ENCODE measurements around the gene SGSM1. TPM values are rescaled to one million over a fixed set of nuclear protein-coding genes. Genes with fewer than 3 reads are reported as not detected.
"Not testable (repeated sequence)": the region's sequence is repeated elsewhere in the genome, so short reads cannot be mapped to it uniquely, and the experiment has no call there.

Gene SGSM1
- total RNA-seq, 2 donors from 2014 or later = 16.1 to 24.8 TPM

- intact Hi-C loops (cut with DNase I) = loop anchor here (5.0 to 10.0 kb wide), 2 partner anchors 56 to 58 kb away; partner anchors contain the start of gene PIWIL3 (in 2 of the 2)
- no peak for DNase-seq
- ATAC-seq = no peak
These were observed 24.4 kb downstream of the SGSM1 start for GRCh38 chr22:24830205-24830979.

DNA sequence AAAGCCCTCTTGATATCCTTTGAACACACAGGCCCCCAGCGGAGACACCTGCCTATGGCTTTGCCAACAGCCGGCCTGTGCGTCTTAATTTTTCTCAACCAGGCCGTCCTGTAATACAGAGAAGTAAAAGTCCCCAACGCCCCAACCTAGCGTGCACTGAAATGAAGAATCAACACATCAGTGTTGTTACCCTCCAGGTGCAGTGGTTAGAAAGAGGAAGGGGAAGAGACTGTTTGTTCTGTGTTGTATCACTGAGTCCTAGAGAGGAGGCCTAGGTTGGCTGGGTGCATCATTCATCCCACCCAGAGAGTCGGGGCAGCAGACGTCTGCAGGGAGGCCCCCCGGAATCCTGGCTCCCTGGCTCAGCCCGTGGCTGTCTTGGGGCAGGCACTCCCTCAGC is 25.7 kb downstream of the SGSM1 start:
- ATAC-seq (no peak), DNase-seq (no peak)
- intact Hi-C loops (cut with DNase I) = loop anchor here (5.0 to 10.0 kb wide), 2 partner anchors 57 to 59 kb away; partner anchors contain the start of gene PIWIL3 (in 2 of the 2)

DNA sequence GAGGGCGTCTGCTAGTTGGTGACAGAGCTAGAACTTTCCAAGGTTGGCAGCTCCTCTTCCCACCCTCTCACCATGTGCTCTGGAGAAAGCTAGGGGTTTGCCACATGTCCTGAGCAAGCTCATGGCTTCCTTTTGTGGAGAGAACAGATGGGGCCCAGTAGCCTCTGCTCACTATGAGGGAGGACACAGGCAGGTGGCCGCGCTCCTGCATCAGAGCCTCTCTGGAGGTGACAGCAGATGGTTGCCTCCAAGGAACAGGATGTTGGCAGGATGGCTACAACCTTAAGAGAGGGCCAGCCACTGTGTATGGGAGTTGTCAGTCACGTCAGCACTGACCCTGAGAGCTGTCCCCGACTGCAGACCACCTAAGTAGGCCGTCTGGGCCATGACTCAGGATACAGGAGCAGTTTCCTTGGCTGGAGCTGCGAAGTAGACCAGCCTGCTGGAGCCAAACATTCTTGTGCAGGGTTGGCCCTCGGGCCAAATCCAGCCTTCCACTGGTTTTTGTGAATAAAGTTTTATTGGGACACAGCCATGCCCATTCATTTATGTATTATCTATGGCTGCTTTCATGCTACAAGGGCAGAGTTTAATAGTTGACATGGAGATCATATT is 28.0 kb downstream of the SGSM1 start:
- DNase-seq = no peak
- no peak for ATAC-seq
- intact Hi-C loops (cut with DNase I) = loop anchor here (5.0 to 10.0 kb wide), 2 partner anchors 59 to 62 kb away; partner anchors contain the start of gene PIWIL3 (in 2 of the 2)

DNA sequence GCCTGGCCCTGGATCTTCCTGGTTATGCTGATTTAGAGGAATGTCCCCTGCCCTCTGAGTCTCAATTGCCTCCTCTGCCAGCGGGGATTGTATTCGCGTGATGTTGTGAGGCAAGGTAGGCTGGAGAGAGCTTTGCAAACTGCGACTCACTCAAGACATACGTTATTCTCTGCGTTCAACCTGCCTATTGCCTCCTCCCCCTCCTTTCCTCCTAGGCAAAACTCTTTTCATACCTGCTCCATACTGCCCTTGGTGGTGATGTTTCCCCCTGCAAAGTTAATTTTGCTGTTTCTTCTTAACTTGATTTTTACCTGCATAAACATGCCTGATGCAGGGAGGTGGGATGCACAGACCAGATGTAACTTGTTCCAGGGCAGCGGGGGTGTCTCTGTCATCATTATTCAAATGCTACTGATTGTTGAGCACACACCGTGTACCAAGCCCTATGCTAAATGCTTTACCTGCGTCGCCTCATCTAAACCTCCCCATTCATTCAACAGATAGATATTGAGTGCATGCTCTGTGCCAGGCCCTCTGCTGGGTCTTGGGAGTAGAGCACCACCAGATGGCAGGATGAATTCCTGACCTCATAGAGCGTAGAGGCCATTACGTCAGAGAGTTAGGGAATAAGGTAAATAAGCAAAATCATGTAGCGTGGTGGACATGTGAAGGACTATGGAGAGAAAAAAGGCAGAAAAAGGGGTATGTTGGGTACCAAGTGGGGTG is 29.0 kb downstream of the SGSM1 start:
- intact Hi-C loops (cut with DNase I) = loop anchor here (5.0 to 10.0 kb wide), 2 partner anchors 60 to 63 kb away; partner anchors contain the start of gene PIWIL3 (in 2 of the 2)
- DNase-seq = no peak
- peak in 1 of 2 donors; percentile 57 for ATAC-seq

DNA sequence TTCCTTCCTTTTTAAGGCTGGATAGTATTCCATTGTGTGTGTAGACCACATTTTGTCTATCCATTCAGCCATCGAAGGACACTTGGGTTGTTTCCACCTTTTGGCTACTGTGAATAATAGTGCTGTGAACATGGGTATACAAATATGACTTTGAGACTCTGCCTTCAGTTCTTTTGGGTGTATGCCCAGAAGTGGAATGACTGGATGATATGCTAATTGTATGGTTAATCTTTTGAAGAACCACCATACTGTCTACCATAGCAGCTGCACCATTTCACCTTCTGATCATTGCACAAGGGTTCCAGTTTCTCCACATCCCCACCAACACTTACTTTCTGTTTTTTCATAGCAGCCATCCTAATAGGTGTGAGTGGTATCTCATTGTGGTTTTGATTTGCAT is 30.3 kb downstream of the SGSM1 start:
- intact Hi-C loops (cut with DNase I) = loop anchor here in 1 of 2 donors (10.0 kb wide), 1 partner anchor 61 kb away; the partner anchor contains the start of gene PIWIL3
- DNase-seq (no peak), ATAC-seq (peak in 1 of 2 donors; percentile 64)

DNA sequence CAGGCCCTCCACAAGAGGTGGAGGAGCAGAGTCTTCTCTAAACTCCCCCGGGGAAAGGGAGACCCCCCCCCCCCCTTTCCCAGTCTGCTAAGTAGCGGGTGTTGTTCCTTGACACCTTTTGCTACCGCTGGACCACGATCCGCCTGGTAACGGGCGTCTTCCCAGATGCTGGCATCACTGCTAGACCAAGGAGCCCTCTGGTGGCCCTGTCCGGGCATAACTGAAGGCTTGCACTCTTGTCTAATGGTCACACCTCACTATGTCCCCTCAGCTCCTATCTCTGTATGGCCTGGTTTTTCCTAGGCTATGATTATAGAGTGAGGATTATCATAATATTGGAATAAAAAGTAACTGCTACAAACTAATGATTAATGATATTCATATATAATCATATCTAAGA is 31.5 kb downstream of the SGSM1 start:
- not testable (repeated sequence) for ATAC-seq

GRCh38 chr22:24841261-24841660 is 35.2 kb downstream of the SGSM1 start:
- intact Hi-C loops (cut with DNase I) = no loop called here
- DNase-seq (no peak), ATAC-seq (no peak)

More for the DNA sequence above, 31.5 kb downstream of the SGSM1 start:
- DNase-seq = not testable (repeated sequence)
- intact Hi-C loops (cut with DNase I) = loop anchor here in 1 of 2 donors (10.0 kb wide), 1 partner anchor 63 kb away; the partner anchor contains the start of gene PIWIL3

- ATAC-seq (no peak), DNase-seq (no peak)
- intact Hi-C loops (cut with DNase I) = no loop called here
These were observed 37.0 kb downstream of the SGSM1 start for GRCh38 chr22:24843048-24843447.

- DNase-seq = peak; percentile 46
- intact Hi-C loops (cut with DNase I) = no loop called here
- peak; percentile 50 to 86 for ATAC-seq
These were observed 39.3 kb downstream of the SGSM1 start for GRCh38 chr22:24845041-24845898.

GRCh38 chr22:24847490-24847889 is 41.5 kb downstream of the SGSM1 start:
- no peak for DNase-seq
- no peak for ATAC-seq
- intact Hi-C loops (cut with DNase I) = no loop called here

- ATAC-seq (no peak), DNase-seq (no peak)
- intact Hi-C loops (cut with DNase I) = no loop called here
These were observed 42.7 kb downstream of the SGSM1 start for GRCh38 chr22:24848559-24849168.

- ATAC-seq (no peak), DNase-seq (no peak)
- intact Hi-C loops (cut with DNase I) = no loop called here
These were observed 49.8 kb downstream of the SGSM1 start for GRCh38 chr22:24855794-24856193.

DNA sequence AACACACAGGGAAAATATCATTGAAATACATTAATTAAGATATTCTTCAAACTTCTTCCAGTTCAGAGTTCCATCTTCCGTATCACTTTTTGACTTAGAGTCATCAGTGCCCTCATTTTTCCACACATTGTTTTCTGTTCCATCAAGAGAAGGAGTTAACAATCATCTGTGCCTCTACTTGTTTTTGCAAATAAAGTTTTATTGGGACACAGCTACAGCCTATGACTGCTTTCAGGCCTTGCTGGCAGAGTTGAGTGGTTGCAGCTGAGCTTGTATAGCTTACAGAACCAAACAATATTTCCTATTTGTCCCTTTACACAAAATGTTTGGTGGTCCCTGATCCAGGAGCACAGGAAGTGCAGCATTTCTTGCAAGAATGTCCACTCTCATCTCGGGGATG is 51.6 kb downstream of the SGSM1 start:
- DNase-seq (no peak), ATAC-seq (no peak)
- intact Hi-C loops (cut with DNase I) = no loop called here

DNA sequence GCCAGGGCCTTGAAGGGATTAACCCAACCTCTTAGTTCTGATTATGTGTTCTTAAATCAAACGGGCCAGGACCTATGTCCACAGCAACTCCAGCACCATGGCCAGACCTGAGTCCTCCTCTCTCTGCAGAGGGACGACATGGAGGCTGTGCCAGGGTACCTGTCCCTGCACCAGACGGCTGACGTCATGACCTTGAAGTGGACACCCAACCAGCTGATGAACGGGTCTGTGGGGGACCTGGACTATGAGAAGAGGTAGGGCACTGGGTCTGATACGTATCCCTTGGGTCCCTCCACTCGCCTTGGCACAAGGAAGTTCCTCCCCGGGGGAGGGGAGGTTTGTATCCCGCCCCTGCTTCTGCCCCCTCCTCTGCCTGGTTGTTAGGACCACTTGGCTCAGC is 53.6 kb downstream of the SGSM1 start:
- intact Hi-C loops (cut with DNase I) = no loop called here
- ATAC-seq (no peak), DNase-seq (no peak)

DNA sequence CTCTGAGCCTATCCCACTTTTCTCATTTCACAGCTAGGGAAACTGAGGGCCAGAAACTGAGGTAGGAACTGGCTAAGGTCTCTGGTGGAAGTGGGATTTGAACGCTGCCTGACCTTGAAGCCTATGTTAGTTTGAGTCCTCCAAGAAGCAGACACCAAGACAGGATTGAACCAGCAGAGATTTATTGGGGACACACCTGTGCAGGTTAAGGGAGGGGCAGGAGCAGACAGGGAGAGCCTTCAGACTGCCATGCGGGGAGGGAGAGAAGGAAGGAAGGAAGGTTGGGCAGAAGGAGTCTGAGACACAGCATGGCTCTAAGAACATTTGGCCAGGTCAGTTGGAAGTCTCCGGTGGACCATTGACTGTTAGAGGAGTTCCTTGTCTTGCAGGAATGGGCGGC is 59.5 kb downstream of the SGSM1 start:
- no peak for ATAC-seq
- DNase-seq = no peak
- intact Hi-C loops (cut with DNase I) = no loop called here

DNA sequence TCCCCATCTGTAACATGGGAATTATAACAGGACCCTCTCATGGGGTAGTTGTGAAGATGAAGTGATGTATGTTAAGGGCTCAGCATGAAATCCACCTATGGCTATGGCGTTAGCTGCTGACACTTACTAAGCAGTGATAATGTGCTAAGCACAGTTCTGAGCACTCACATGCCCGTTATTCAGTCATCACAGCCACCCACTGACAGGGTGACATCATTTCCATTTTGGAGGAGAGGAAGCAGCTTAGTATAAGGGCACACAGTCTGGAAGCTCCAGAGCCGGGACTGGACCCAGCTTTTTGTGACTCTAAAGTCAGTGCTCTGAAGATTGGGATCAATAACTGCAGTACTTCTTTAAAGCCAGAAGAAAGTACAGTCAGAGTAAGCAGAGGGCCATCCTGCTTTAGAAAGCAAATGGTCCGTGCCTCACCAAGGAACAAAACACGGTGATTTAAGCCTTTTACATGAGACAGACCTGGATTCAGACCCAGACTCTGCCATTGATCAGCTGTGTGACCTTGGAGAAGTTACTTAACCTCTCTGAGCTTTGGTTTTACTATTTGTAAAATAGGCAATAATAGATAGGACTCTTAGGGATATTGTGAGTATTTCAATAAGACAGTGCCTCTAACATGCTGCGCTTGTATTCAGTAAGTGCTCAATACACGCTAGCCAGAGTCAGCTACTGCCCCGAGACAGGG is 61.5 kb downstream of the SGSM1 start:
- ATAC-seq (peak in 1 of 2 donors; percentile 91), DNase-seq (no peak)
- intact Hi-C loops (cut with DNase I) = no loop called here

DNA sequence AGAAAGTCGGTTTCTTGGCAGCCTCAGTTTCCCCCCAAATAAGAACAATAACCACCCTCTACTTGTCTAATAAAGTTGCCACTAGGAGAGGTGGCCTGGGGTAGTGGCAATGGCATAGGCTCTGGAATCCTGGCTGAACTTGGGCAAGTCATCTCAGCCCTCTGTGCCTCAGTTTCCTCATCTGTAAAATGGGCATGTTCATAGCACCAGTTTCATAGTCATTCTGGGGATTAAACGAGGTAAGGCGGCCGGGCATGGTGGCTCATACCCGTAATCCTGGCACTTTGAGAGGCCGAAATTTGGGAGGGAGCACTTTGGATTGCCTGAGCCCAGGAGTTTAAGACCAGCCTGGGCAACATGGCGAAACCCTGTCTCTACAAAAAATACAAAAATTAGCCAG is 63.0 kb downstream of the SGSM1 start:
- no peak for ATAC-seq
- intact Hi-C loops (cut with DNase I) = no loop called here
- DNase-seq = no peak
